Retinal pigment epithelial cell (primary cell): ENCODE data around the gene TMX2.

Experiments used
- DNase-seq: peaks from one replicate; pipeline ENCODE4 v3.0.0-alpha.2; 2010; ENCODE audit warnings: low read depth
- H3K4me3 ChIP-seq: 2 replicates; pipeline ENCODE4 v1.5.1; 2011; ENCODE audit warnings: mild to moderate bottlenecking, low read length, control low read depth, moderate library complexity
- TF ChIP-seq, protein P1 (sequence below): conservative IDR thresholded peaks from 2 replicates; pipeline ENCODE4 v1.5.1; 2011; ENCODE audit warnings: low read depth, low read length, control low read depth, inconsistent platforms

Gene TMX2

DNA sequence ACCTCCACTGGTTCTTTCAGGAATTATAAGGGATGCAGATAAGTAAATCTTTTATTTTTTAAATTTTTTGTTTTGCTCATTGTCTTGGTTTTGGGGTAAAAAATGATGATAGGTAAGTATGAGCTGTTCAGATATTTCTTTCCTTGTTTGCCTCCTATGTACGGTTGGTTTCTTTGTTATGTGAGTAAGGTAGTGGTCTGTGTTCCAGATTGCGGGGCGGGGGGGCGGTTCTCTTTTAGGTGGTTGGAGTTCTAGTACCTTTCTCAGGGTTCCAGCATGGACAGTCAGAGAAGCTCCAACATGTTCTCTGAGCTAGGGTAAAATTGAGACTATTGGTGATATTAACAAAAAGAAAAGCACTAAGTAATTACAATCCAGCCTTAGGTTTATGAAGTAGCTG is 51.6 kb downstream of the TMX2 start:
- peak overlapping the region; percentile 92 for H3K4me3 ChIP-seq
- TF ChIP-seq, protein P1, sequence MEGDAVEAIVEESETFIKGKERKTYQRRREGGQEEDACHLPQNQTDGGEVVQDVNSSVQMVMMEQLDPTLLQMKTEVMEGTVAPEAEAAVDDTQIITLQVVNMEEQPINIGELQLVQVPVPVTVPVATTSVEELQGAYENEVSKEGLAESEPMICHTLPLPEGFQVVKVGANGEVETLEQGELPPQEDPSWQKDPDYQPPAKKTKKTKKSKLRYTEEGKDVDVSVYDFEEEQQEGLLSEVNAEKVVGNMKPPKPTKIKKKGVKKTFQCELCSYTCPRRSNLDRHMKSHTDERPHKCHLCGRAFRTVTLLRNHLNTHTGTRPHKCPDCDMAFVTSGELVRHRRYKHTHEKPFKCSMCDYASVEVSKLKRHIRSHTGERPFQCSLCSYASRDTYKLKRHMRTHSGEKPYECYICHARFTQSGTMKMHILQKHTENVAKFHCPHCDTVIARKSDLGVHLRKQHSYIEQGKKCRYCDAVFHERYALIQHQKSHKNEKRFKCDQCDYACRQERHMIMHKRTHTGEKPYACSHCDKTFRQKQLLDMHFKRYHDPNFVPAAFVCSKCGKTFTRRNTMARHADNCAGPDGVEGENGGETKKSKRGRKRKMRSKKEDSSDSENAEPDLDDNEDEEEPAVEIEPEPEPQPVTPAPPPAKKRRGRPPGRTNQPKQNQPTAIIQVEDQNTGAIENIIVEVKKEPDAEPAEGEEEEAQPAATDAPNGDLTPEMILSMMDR: no peak
- no peak for DNase-seq

DNA sequence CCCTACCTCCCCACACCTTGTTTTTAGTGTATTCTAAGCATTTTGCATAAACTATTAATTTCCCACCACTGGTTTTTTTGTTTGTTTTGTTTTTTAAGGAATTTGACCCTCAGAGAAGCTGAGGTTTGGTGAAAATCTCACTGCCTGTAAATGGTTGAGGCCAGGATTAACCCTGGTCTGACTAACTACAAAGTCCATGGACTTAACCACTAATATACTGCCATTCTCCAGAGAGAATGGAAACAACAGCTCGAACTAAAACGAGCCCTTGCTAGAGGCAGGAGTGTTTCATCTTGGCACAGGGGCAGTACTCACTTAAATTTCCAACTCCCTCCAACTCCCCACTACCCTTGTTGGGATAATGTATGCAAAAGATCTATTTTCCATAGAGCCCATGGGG is 52.2 kb downstream of the TMX2 start:
- TF ChIP-seq, protein P1: no peak
- peak overlapping the region; percentile 92 for H3K4me3 ChIP-seq
- DNase-seq: no peak

DNA sequence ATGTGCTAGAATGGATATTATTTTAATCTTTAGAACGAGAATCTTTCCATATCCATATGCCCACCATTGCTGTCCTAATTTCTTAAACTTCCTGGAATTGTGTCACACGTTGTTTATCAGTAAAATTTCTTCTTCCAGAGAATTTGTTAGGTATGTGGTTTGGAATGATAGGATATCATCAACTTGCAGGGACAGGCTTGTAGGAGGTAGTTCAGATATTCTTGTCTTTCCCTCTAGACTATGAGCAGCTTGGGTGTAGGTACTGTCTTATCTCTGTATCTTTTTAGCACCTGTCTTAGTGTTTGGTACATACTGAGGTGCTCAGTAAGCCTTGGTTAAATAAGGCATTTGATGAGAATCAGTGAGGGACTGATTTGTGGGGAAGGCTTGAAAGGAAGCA is 52.6 kb downstream of the TMX2 start:
- H3K4me3 ChIP-seq: peak overlapping the region; percentile 92
- DNase-seq: no peak
- TF ChIP-seq, protein P1: no peak

DNA sequence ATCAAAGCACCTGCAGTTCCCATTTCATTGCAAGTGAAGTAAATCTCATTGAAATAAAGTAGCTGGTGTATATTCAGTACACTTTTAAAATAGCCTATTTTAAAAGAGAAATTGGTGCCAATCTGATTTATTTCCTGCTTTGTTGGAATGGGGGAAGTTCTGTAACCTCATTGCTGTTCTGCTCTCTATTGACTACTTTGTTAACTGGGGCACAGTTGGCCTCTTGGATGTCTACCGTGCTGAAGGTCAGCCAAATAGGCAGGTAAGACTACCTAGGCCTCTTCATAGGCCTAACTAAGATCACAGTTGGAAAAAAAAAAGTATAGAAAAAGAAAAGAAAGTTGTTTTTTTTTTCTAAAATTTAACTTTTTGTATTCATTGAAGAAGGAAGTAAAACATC is 58.4 kb downstream of the TMX2 start:
- TF ChIP-seq, protein P1: no peak
- no peak for DNase-seq
- no peak overlapping the region for H3K4me3 ChIP-seq

DNA sequence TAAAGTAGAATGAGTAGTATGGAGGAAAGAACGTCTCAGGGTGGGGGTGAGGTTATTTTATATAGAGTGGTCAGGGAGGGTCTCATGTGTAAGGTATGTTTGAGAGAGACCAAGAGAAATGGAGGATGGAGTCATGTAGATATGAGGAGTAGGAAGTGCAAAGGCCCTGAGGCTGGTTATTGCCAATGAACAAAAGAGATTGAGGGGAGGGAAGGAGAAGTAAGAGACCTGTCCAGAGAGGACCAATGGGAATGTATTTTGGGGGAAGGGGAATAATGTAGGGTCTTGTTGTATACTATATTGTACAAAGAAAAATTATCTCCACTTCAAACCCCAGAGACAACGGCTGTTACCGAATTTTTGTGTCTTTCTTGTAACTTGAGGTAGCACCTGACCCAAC is 59.0 kb downstream of the TMX2 start:
- TF ChIP-seq, protein P1: no peak
- no peak overlapping the region for H3K4me3 ChIP-seq
- DNase-seq: no peak

DNA sequence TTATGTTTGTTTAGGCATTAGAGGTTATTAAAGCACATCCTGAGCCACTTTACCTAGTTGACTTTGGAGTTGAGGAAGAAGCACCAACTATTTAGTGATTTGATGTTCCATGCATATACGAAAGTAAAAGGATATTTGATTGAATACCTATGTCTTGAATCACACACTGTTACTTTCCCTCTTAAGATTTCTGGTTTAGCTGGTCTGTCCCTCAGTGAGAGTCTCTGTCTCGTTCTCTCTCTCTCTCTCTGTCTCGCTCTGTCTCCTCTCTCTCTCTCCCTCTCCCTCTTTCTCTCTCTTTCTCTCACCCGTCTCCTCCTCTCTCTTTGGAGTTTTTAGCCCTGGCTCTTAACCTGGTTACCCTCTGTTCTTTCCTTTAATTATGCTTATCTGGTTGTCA is 60.2 kb downstream of the TMX2 start:
- no peak for DNase-seq
- no peak overlapping the region for H3K4me3 ChIP-seq
- TF ChIP-seq, protein P1: no peak

DNA sequence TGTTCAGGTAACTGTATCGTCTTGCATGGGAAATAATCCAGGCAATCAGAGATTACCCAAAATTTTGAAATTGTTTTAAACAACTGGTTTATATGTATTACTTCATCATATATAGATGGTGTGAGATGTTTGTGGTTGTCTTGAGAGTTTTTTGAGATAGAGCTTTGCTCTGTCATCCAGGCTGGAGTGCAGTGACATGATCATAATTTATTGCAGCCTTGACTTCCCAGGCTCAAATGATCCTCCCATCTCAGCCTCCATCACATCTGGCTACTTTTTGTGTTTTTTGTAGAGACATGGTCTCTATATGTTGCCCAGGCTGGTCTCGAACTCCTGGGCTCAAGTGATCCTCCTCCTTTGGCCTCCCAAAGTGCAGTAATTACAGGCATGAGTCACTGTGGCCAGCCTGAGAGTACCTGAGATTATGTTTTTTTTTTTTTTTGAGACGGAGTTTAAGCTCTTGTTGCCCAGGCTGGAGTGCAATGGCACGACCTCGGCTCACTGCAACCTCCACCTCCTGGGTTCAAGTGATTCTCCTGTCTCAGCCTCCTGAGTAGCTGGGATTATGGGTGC is 60.7 kb downstream of the TMX2 start:
- TF ChIP-seq, protein P1: no peak
- no peak for DNase-seq
- H3K4me3 ChIP-seq: no peak overlapping the region
